ENCODE data around the gene PTPRT.

PTPRT gene

GRCh38 chr20:42190084-42190483, 999.6 kb downstream of the PTPRT start:
- CTCF ChIA-PET = no interaction called here
- TF ChIP-seq CTCF (conservative IDR thresholded peaks at IDR 0.05; ENCODE audit: low read depth) = no peak
- POLR2A ChIA-PET (ENCODE audit: low non-redundant PET) = no interaction called here
- DNase-seq (ENCODE audit: low spot score) = no peak
- H3K27ac ChIP-seq = no peak overlapping the region

- no peak overlapping the region for H3K27ac ChIP-seq
Measured at GRCh38 chr20:42186337-42186736, 1003.4 kb downstream of the PTPRT start.

GRCh38 chr20:42183147-42183546, 1006.6 kb downstream of the PTPRT start:
- H3K27ac ChIP-seq = no peak overlapping the region
- DNase-seq (ENCODE audit: low spot score) = no peak
- TF ChIP-seq CTCF (conservative IDR thresholded peaks at IDR 0.05; ENCODE audit: low read depth) = no peak
- ChIA-PET CTCF (interaction anchor here (1.1 kb wide), 1 partner anchor 17 kb away, joined by 3 read pairs; no protein-coding TSS in a partner anchor), POLR2A (ENCODE audit: low non-redundant PET) (no interaction called here)

More at GRCh38 chr20:42186337-42186736, 1003.4 kb downstream of the PTPRT start:
- TF ChIP-seq CTCF (conservative IDR thresholded peaks at IDR 0.05; ENCODE audit: low read depth) = no peak
- ChIA-PET CTCF (interaction anchor here (0.6 kb wide), 1 partner anchor 25 kb away, joined by 6 read pairs; no protein-coding TSS in a partner anchor), POLR2A (ENCODE audit: low non-redundant PET) (no interaction called here)
- no peak for DNase-seq (ENCODE audit: low spot score)

GRCh38 chr20:42181064-42181463, 1008.6 kb downstream of the PTPRT start:
- CTCF ChIA-PET = no interaction called here
- no peak overlapping the region for H3K27ac ChIP-seq
- no peak for DNase-seq (ENCODE audit: low spot score)
- POLR2A ChIA-PET (ENCODE audit: low non-redundant PET) = no interaction called here
- no peak for TF ChIP-seq CTCF (conservative IDR thresholded peaks at IDR 0.05; ENCODE audit: low read depth)

GRCh38 chr20:42179768-42180167, 1009.9 kb downstream of the PTPRT start:
- no peak for TF ChIP-seq CTCF (conservative IDR thresholded peaks at IDR 0.05; ENCODE audit: low read depth)
- H3K27ac ChIP-seq = no peak overlapping the region
- no peak for DNase-seq (ENCODE audit: low spot score)
- POLR2A ChIA-PET (ENCODE audit: low non-redundant PET) = no interaction called here
- CTCF ChIA-PET = interaction anchor here (0.6 kb wide), 1 partner anchor 156 kb away, joined by 3 read pairs; no protein-coding TSS in a partner anchor

GRCh38 chr20:42173440-42173839, 1016.3 kb downstream of the PTPRT start:
- no peak for DNase-seq (ENCODE audit: low spot score)
- no peak for TF ChIP-seq CTCF (conservative IDR thresholded peaks at IDR 0.05; ENCODE audit: low read depth)
- POLR2A ChIA-PET (ENCODE audit: low non-redundant PET) = no interaction called here
- H3K27ac ChIP-seq = no peak overlapping the region
- CTCF ChIA-PET = interaction anchor here (0.6 kb wide), 2 partner anchors 14 to 240 kb away, joined by 6 to 7 read pairs; no protein-coding TSS in a partner anchor

Measured in RWPE1 (cell line).